Activated CD8-positive, alpha-beta T cell treated with anti-CD3 and anti-CD28 coated beads for 36 hours (primary cell): ENCODE measurements around the gene PRDM16. TPM values are rescaled to one million over a fixed set of nuclear protein-coding genes. Genes with fewer than 3 reads are reported as not detected.

Experiments
- ATAC-seq: fragments of 200-7000 bp; cut with Tn5 transposase; one replicate; pipeline ENCODE4 v1.10.0; 2021; ENCODE audit warnings: mild to moderate bottlenecking, moderate library complexity
- CTCF ChIA-PET: fragments of 350-600 bp; sonication (Branson Sonifier 250); formaldehyde crosslinking; loops from one replicate; lab custom pipeline; 2021; ENCODE audit warnings: antibody characterized with exemption; lab: Charles Lee
- POLR2A ChIA-PET: fragments of 350-600 bp; sonication (Branson Sonifier 250); formaldehyde crosslinking; loops from one replicate; lab custom pipeline; 2021; ENCODE audit warnings: antibody characterized with exemption; lab: Charles Lee
- DNase-seq: peaks from one replicate; pipeline ENCODE4 v3.0.0-alpha.2; 2020
- H3K27ac Mint-ChIP-seq: one replicate; pipeline ENCODE4 v1.8.0; 2021; ENCODE audit warnings: mild to moderate bottlenecking, mixed read lengths
- H3K27me3 Mint-ChIP-seq: one replicate; pipeline ENCODE4 v1.8.0; 2021; ENCODE audit warnings: mixed read lengths
- H3K36me3 Mint-ChIP-seq: one replicate; pipeline ENCODE4 v1.8.0; 2021; ENCODE audit warnings: low read depth, mixed read lengths
- H3K4me1 Mint-ChIP-seq: one replicate; pipeline ENCODE4 v1.8.0; 2021; ENCODE audit warnings: low read depth, mixed read lengths
- H3K4me3 Mint-ChIP-seq: one replicate; pipeline ENCODE4 v1.8.0; 2021; ENCODE audit warnings: mild to moderate bottlenecking, moderate library complexity, mixed read lengths
- H3K9me3 Mint-ChIP-seq: one replicate; pipeline ENCODE4 v1.8.0; 2021; ENCODE audit warnings: mixed read lengths
- intact Hi-C: fragments of 100-400 bp; cut with micrococcal nuclease; formaldehyde crosslinking; loops from one replicate; pipeline ENCODE4 v1.10.0; 2022
- total RNA-seq, 2 experiments: library from RNA; stranded (reverse); gene quantifications; one replicate each; pipeline ENCODE4 v1.2.3, GENCODE V29; 2021
- TF ChIP-seq, protein P1 (sequence below): fragments of 200-600 bp; IDR thresholded peaks from one replicate; pipeline ENCODE4 v1.8.0; 2022; ENCODE audit warnings: antibody characterized with exemption, mild to moderate bottlenecking

Gene PRDM16
- total RNA-seq, 2 experiments from 2014 or later, result 0.29 to 0.49 TPM

GRCh38 chr1:3398396-3399140 is 329.6 kb downstream of the PRDM16 start:
- H3K4me1 Mint-ChIP-seq, result no peaks in the 10 kb centered on the region
- no peak for DNase-seq
- H3K9me3 Mint-ChIP-seq, result no peaks in the 10 kb centered on the region
- H3K4me3 Mint-ChIP-seq, result no peak overlapping the region
- H3K27me3 Mint-ChIP-seq, result peaks cover 14% of the 10 kb centered on the region
- ChIA-PET CTCF (interaction anchor here (1.2 kb wide), 1 partner anchor 19 kb away, joined by 3 read pairs; no protein-coding TSS in a partner anchor), POLR2A (no interaction called here)
- ATAC-seq, result no peak
- H3K27ac Mint-ChIP-seq, result no peak overlapping the region
- H3K36me3 Mint-ChIP-seq, result no peaks in the 10 kb centered on the region
- intact Hi-C loops, result no loop called here
- TF ChIP-seq, protein P1, sequence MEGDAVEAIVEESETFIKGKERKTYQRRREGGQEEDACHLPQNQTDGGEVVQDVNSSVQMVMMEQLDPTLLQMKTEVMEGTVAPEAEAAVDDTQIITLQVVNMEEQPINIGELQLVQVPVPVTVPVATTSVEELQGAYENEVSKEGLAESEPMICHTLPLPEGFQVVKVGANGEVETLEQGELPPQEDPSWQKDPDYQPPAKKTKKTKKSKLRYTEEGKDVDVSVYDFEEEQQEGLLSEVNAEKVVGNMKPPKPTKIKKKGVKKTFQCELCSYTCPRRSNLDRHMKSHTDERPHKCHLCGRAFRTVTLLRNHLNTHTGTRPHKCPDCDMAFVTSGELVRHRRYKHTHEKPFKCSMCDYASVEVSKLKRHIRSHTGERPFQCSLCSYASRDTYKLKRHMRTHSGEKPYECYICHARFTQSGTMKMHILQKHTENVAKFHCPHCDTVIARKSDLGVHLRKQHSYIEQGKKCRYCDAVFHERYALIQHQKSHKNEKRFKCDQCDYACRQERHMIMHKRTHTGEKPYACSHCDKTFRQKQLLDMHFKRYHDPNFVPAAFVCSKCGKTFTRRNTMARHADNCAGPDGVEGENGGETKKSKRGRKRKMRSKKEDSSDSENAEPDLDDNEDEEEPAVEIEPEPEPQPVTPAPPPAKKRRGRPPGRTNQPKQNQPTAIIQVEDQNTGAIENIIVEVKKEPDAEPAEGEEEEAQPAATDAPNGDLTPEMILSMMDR, result no peak

DNA sequence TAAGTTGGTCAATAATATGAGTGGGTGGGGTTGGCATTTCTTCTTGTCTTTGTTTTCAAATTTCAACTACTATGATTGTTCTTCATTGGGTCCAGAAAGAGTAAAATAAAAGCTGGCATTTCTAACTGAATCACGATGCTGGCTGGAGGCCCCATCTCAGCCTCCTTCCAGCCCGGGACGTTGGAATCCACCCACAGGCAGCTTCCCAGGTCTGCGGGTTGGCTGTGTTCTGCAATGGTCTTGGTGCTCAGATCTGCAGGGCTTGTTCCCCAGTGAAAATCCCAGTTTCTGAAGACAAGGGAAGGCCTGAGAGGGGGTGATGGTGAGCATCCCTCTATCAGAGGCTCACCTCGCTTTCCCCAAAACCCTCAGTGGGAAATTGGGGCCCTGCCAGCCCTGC is 330.7 kb downstream of the PRDM16 start:
- ChIA-PET CTCF (no interaction called here), POLR2A (no interaction called here)
- Mint-ChIP-seq H3K4me1 (no peaks in the 10 kb centered on the region), H3K9me3 (no peaks in the 10 kb centered on the region), H3K4me3 (no peak overlapping the region), H3K27me3 (peaks cover 12% of the 10 kb centered on the region), H3K27ac (no peak overlapping the region), H3K36me3 (no peaks in the 10 kb centered on the region)
- no peak for ATAC-seq
- TF ChIP-seq, protein P1, result no peak
- DNase-seq, result no peak
- intact Hi-C loops, result no loop called here

GRCh38 chr1:3401585-3402257 is 332.7 kb downstream of the PRDM16 start:
- TF ChIP-seq, protein P1, result no peak
- ChIA-PET POLR2A (no interaction called here), CTCF (no interaction called here)
- Mint-ChIP-seq H3K36me3 (no peaks in the 10 kb centered on the region), H3K27me3 (no peaks in the 10 kb centered on the region), H3K4me3 (no peak overlapping the region), H3K9me3 (no peaks in the 10 kb centered on the region), H3K4me1 (no peaks in the 10 kb centered on the region), H3K27ac (no peak overlapping the region)
- intact Hi-C loops, result no loop called here
- DNase-seq (no peak), ATAC-seq (no peak)

DNA sequence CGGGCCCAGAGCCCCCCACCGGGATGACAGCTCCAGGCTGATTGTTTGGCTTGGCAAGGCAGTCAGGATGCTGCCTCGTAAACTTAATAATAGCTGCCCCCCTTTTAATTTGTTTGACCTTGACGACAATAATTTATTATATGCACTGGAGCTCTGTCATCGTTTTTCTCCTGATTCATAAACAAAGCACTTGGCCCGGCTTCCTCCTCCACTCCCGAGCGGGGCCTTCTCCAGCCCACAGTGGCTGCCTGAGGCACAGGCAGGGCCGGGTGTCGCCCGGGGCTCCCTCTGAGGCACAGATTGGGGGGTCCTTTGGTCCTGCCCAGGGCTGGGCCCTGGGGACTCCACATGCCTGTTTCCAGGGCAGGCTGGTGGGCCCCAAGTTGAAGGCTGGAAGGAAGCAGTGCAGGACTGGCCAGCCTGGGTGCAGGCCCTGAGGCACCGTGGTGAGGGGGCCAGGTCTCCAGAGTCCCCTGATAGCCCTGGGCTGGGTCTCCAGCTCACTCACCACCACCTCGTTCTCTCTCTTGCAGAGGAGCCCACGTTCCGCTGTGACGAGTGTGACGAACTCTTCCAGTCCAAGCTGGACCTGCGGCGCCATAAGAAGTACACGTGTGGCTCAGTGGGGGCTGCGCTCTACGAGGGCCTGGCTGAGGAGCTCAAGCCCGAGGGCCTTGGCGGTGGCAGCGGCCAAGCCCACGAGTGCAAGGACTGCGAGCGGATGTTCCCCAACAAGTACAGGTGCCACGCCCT is 333.4 kb downstream of the PRDM16 start:
- DNase-seq (no peak), ATAC-seq (no peak)
- Mint-ChIP-seq H3K9me3 (no peaks in the 10 kb centered on the region), H3K4me1 (no peaks in the 10 kb centered on the region), H3K4me3 (no peak overlapping the region), H3K27me3 (no peaks in the 10 kb centered on the region), H3K36me3 (no peaks in the 10 kb centered on the region), H3K27ac (no peak overlapping the region)
- TF ChIP-seq, protein P1, result no peak
- ChIA-PET CTCF (no interaction called here), POLR2A (no interaction called here)
- intact Hi-C loops, result no loop called here

GRCh38 chr1:3403011-3403345 is 334.0 kb downstream of the PRDM16 start:
- no peaks in the 10 kb centered on the region for H3K4me1 Mint-ChIP-seq
- no peak overlapping the region for H3K4me3 Mint-ChIP-seq
- no peak for DNase-seq
- TF ChIP-seq, protein P1, result no peak
- ChIA-PET CTCF (no interaction called here), POLR2A (no interaction called here)
- H3K9me3 Mint-ChIP-seq, result no peaks in the 10 kb centered on the region
- H3K27me3 Mint-ChIP-seq, result no peaks in the 10 kb centered on the region
- intact Hi-C loops, result no loop called here
- no peak for ATAC-seq
- H3K36me3 Mint-ChIP-seq, result no peaks in the 10 kb centered on the region
- H3K27ac Mint-ChIP-seq, result no peak overlapping the region
